Keratinocyte (primary cell): Measurements from ENCODE around the gene DPM1.

Source experiments
- CTCF ChIP-seq, 3 experiments: IDR thresholded peaks in 1 of 3; conservative IDR thresholded peaks in 1 of 3; optimal IDR thresholded peaks in 1 of 3; 2 replicates in 2 of 3; 3 replicates in 1 of 3; pipeline versions ENCODE3 to v1.5.1; 2011; ENCODE audit warnings: low read length in 3 of 3, mild to moderate bottlenecking in 3 of 3, moderate library complexity in 2 of 3, control low read depth in 1 of 3, inconsistent platforms in 1 of 3; ENCODE audit not compliant: insufficient read depth in 2 of 3; ENCODE audit errors: extremely low read depth in 1 of 3
- EZH2 ChIP-seq: IDR thresholded peaks from one replicate; pipeline ENCODE4 v1.6.1; 2012; ENCODE audit warnings: inconsistent platforms, mild to moderate bottlenecking, low read length, moderate library complexity

GRCh38 chr20:50948132-50948785, 10.1 kb downstream of the DPM1 start:
- TF ChIP-seq EZH2, result no peak
- TF ChIP-seq CTCF (optimal IDR thresholded peaks at IDR 0.05 in 1 of 3, IDR thresholded peaks at IDR 0.05 in 1 of 3, conservative IDR thresholded peaks at IDR 0.05 in 1 of 3; ENCODE audit: extremely low read depth in 1 of 3, insufficient read depth in 2 of 3, low read length in 3 of 3), result no peak
